Spleen (tissue), 7 donors: Measurements from ENCODE around the gene CHD1L.

Experiments used
- CTCF ChIP-seq, 11 experiments: fragments of 200-600 bp in 7 of 11; fragments of 450-650 bp in 4 of 11; sonication (generic) in 4 of 11; IDR thresholded peaks in 8 of 11; conservative IDR thresholded peaks in 3 of 11; 1 replicate in 7 of 11; 2 replicates in 4 of 11; pipeline versions ENCODE4 v1.4.0 to v1.8.0; 2016 to 2021; ENCODE audit warnings: antibody characterized with exemption in 11 of 11, inconsistent platforms in 4 of 11, mild to moderate bottlenecking in 1 of 11
- POLR2AphosphoS5 ChIP-seq, 3 donors: sonication (generic); formaldehyde crosslinking; IDR thresholded peaks; one replicate each; pipeline ENCODE4 v1.5.1; 2017; ENCODE audit warnings: antibody characterized with exemption in 3 of 3
- donor health status: DM: no; HTN: no; CAD: no; lungs with moderate emphysema.
- donor health status: DM: no; HTN: no; CAD: no.
- donor health status: DM: no; HTN: no; CAD: no.

GRCh38 chr1:147267711-147268110, 25.2 kb downstream of the CHD1L start:
- no peak for TF ChIP-seq CTCF (IDR thresholded peaks at IDR 0.05 in 8 of 11, conservative IDR thresholded peaks at IDR 0.05 in 3 of 11)
- TF ChIP-seq POLR2AphosphoS5 (IDR thresholded peaks at IDR 0.05), result no peak
